Activated CD4-positive, alpha-beta memory T cell treated with anti-CD3 and anti-CD28 coated beads, Interleukin-2, amount 10 ng/mL, durations not matched to agents 7 days and 5 days (primary cell): ENCODE data around the gene MMP11. TPM values are rescaled to one million over a fixed set of nuclear protein-coding genes. Genes with fewer than 3 reads are reported as not detected.

ENCODE experiments used
- CTCF ChIA-PET: fragments of 350-600 bp; sonication (Branson Sonifier 250); formaldehyde crosslinking; loops from one replicate; lab custom pipeline; 2021; ENCODE audit warnings: antibody characterized with exemption, inconsistent platforms; lab: Charles Lee
- POLR2A ChIA-PET: fragments of 350-600 bp; sonication (Branson Sonifier 250); formaldehyde crosslinking; loops from one replicate; lab custom pipeline; 2021; ENCODE audit warnings: antibody characterized with exemption; lab: Charles Lee
- DNase-seq: peaks from one replicate; pipeline ENCODE4 v3.0.0-alpha.2; 2020
- H3K27ac Mint-ChIP-seq: one replicate; pipeline ENCODE4 v1.8.0; 2021; ENCODE audit warnings: mild to moderate bottlenecking, mixed read lengths
- H3K27me3 Mint-ChIP-seq: one replicate; pipeline ENCODE4 v1.8.0; 2021; ENCODE audit warnings: mixed read lengths
- H3K36me3 Mint-ChIP-seq: one replicate; pipeline ENCODE4 v1.8.0; 2021; ENCODE audit warnings: low read depth, mixed read lengths
- H3K4me1 Mint-ChIP-seq: one replicate; pipeline ENCODE4 v1.8.0; 2021; ENCODE audit warnings: mixed read lengths
- H3K4me3 Mint-ChIP-seq: one replicate; pipeline ENCODE4 v1.8.0; 2021; ENCODE audit warnings: mild to moderate bottlenecking, mixed read lengths
- H3K9me3 Mint-ChIP-seq: one replicate; pipeline ENCODE4 v1.8.0; 2021; ENCODE audit warnings: mixed read lengths
- total RNA-seq, 2 experiments: library from RNA; stranded (reverse); gene quantifications; one replicate each; pipeline ENCODE4 v1.2.3, GENCODE V29; 2021

MMP11 gene
- total RNA-seq, 2 experiments from 2014 or later: 0.20 to 0.28 TPM

- Mint-ChIP-seq H3K9me3 (no peaks in the 10 kb centered on the region), H3K36me3 (peaks cover 63% of the 10 kb centered on the region), H3K4me1 (peaks cover 51% of the 10 kb centered on the region), H3K27ac (peak overlapping the region; percentile 22), H3K4me3 (no peak overlapping the region), H3K27me3 (no peaks in the 10 kb centered on the region)
- no peak for DNase-seq
- CTCF ChIA-PET: no interaction called here
- POLR2A ChIA-PET: no interaction called here
Observed at GRCh38 chr22:23823331-23823791, 50.7 kb downstream of the MMP11 start.

- no peaks in the 10 kb centered on the region for H3K27me3 Mint-ChIP-seq
- POLR2A ChIA-PET: interaction anchor here (1.3 to 1.6 kb wide), 2 partner anchors 33 to 37 kb away, joined by 3 to 4 read pairs; partner anchors contain the start of gene SLC2A11
- no peaks in the 10 kb centered on the region for H3K9me3 Mint-ChIP-seq
- H3K4me3 Mint-ChIP-seq: no peak overlapping the region
- peaks cover 65% of the 10 kb centered on the region for H3K36me3 Mint-ChIP-seq
- DNase-seq: no peak
- H3K27ac Mint-ChIP-seq: peak overlapping the region; percentile 37
- peaks cover 46% of the 10 kb centered on the region for H3K4me1 Mint-ChIP-seq
- CTCF ChIA-PET: interaction anchor here (1.0 kb wide), 1 partner anchor 70 kb away, joined by 4 read pairs; the partner anchor contains the start of gene MIF
Observed at GRCh38 chr22:23824476-23825245, 52.0 kb downstream of the MMP11 start.

GRCh38 chr22:23825246-23825905 is 52.7 kb downstream of the MMP11 start:
- ChIA-PET CTCF (interaction anchor here (0.7 to 1.5 kb wide), 4 partner anchors 11 to 69 kb away, joined by 3 to 5 read pairs (median 4); partner anchors contain the start of genes MIF and SLC2A11), POLR2A (interaction anchor here (0.6 to 1.6 kb wide), 3 partner anchors 32 to 147 kb away, joined by 3 to 4 read pairs (median 3); partner anchors contain the start of gene SLC2A11)
- Mint-ChIP-seq H3K27ac (peak overlapping the region; percentile 88), H3K36me3 (peaks cover 64% of the 10 kb centered on the region), H3K9me3 (no peaks in the 10 kb centered on the region), H3K27me3 (no peaks in the 10 kb centered on the region), H3K4me1 (peaks cover 40% of the 10 kb centered on the region), H3K4me3 (no peak overlapping the region)
- DNase-seq: no peak

GRCh38 chr22:23826510-23827350 is 54.1 kb downstream of the MMP11 start:
- Mint-ChIP-seq H3K36me3 (peaks cover 58% of the 10 kb centered on the region), H3K4me1 (peaks cover 28% of the 10 kb centered on the region), H3K27me3 (no peaks in the 10 kb centered on the region), H3K9me3 (no peaks in the 10 kb centered on the region), H3K27ac (peak overlapping the region; percentile 88), H3K4me3 (no peak overlapping the region)
- ChIA-PET CTCF (interaction anchor here (0.7 to 1.5 kb wide), 3 partner anchors 12 to 31 kb away, joined by 3 to 5 read pairs (median 5); partner anchors contain the start of gene SLC2A11), POLR2A (interaction anchor here (0.9 kb wide), 1 partner anchor 8 kb away, joined by 3 read pairs; no protein-coding TSS in a partner anchor)
- DNase-seq: no peak

GRCh38 chr22:23827351-23827995 is 54.8 kb downstream of the MMP11 start:
- Mint-ChIP-seq H3K9me3 (no peaks in the 10 kb centered on the region), H3K27me3 (no peaks in the 10 kb centered on the region), H3K27ac (no peak overlapping the region), H3K4me1 (peaks cover 23% of the 10 kb centered on the region), H3K36me3 (peaks cover 52% of the 10 kb centered on the region), H3K4me3 (no peak overlapping the region)
- CTCF ChIA-PET: no interaction called here
- POLR2A ChIA-PET: no interaction called here
- DNase-seq: no peak

- H3K27ac Mint-ChIP-seq: peak overlapping the region; percentile 38
- H3K27me3 Mint-ChIP-seq: no peaks in the 10 kb centered on the region
- ChIA-PET CTCF (interaction anchor here (1.9 kb wide), 1 partner anchor 22 kb away, joined by 7 read pairs; no protein-coding TSS in a partner anchor), POLR2A (interaction anchor here (0.9 kb wide), 1 partner anchor 10 kb away, joined by 3 read pairs; the partner anchor contains the start of gene DERL3)
- no peak overlapping the region for H3K4me3 Mint-ChIP-seq
- DNase-seq: no peak
- peaks cover 15% of the 10 kb centered on the region for H3K4me1 Mint-ChIP-seq
- H3K9me3 Mint-ChIP-seq: no peaks in the 10 kb centered on the region
- peaks cover 37% of the 10 kb centered on the region for H3K36me3 Mint-ChIP-seq
Observed at GRCh38 chr22:23828800-23829680, 56.4 kb downstream of the MMP11 start.

- H3K27me3 Mint-ChIP-seq: no peaks in the 10 kb centered on the region
- H3K36me3 Mint-ChIP-seq: peaks cover 35% of the 10 kb centered on the region
- no peak overlapping the region for H3K27ac Mint-ChIP-seq
- DNase-seq: no peak
- ChIA-PET POLR2A (no interaction called here), CTCF (interaction anchor here (1.9 kb wide), 1 partner anchor 21 kb away, joined by 7 read pairs; no protein-coding TSS in a partner anchor)
- H3K4me3 Mint-ChIP-seq: no peak overlapping the region
- H3K9me3 Mint-ChIP-seq: no peaks in the 10 kb centered on the region
- H3K4me1 Mint-ChIP-seq: peaks cover 15% of the 10 kb centered on the region
Observed at GRCh38 chr22:23829845-23830372, 57.3 kb downstream of the MMP11 start.

- Mint-ChIP-seq H3K36me3 (peaks cover 26% of the 10 kb centered on the region), H3K4me3 (no peak overlapping the region), H3K9me3 (no peaks in the 10 kb centered on the region), H3K4me1 (peaks cover 7% of the 10 kb centered on the region), H3K27me3 (no peaks in the 10 kb centered on the region), H3K27ac (no peak overlapping the region)
- ChIA-PET POLR2A (no interaction called here), CTCF (no interaction called here)
- DNase-seq: no peak
Observed at GRCh38 chr22:23831261-23831660, 58.6 kb downstream of the MMP11 start.

- Mint-ChIP-seq H3K9me3 (no peaks in the 10 kb centered on the region), H3K4me3 (no peak overlapping the region), H3K36me3 (peaks cover 23% of the 10 kb centered on the region), H3K4me1 (peaks cover 3% of the 10 kb centered on the region), H3K27me3 (no peaks in the 10 kb centered on the region), H3K27ac (no peak overlapping the region)
- ChIA-PET CTCF (no interaction called here), POLR2A (no interaction called here)
- no peak for DNase-seq
Observed at GRCh38 chr22:23831781-23832180, 59.1 kb downstream of the MMP11 start.

- H3K27ac Mint-ChIP-seq: no peak overlapping the region
- H3K9me3 Mint-ChIP-seq: no peaks in the 10 kb centered on the region
- no peak overlapping the region for H3K4me3 Mint-ChIP-seq
- peaks cover 4% of the 10 kb centered on the region for H3K4me1 Mint-ChIP-seq
- ChIA-PET CTCF (no interaction called here), POLR2A (no interaction called here)
- DNase-seq: no peak
- H3K36me3 Mint-ChIP-seq: peaks cover 20% of the 10 kb centered on the region
- H3K27me3 Mint-ChIP-seq: no peaks in the 10 kb centered on the region
Observed at GRCh38 chr22:23832226-23833016, 59.8 kb downstream of the MMP11 start.
